HG03097 (cell line): Measurements from ENCODE around the gene BIRC6.
A peak's percentile ranks its signal among the peaks of the same experiment; 100 is the strongest.
"Not testable (repeated sequence)": the region's sequence is repeated elsewhere in the genome, so short reads cannot be mapped to it uniquely, and the experiment has no call there.

Source experiments
- ATAC-seq: cut with Tn5 transposase; IDR thresholded peaks from one replicate; pipeline ENCODE4 v1.9.1; 2021; ENCODE audit not compliant: unreplicated experiment, low FRiP score

BIRC6 gene

GRCh38 chr2:32572030-32572429 lies 215.2 kb downstream of the BIRC6 start:
- no peak for ATAC-seq

DNA sequence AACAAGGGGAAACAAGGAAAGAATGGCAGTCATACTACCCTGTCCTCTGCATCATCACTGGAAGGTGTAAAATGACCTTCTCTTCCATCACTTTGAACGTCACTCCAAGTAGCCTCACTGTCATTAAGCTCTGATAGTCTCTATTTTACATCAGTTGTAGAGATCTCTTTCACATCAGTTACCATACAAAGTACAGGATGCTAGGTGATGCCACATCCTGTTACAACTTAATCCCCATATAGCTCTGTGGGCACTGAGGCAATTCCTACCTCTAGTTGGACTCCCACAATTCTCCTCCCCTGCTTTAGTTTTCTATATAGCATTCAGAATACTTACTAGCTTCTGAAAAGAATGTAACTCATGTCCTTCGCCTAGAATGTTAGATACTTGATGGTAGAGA lies 215.9 kb downstream of the BIRC6 start:
- peak; percentile 46 for ATAC-seq

DNA sequence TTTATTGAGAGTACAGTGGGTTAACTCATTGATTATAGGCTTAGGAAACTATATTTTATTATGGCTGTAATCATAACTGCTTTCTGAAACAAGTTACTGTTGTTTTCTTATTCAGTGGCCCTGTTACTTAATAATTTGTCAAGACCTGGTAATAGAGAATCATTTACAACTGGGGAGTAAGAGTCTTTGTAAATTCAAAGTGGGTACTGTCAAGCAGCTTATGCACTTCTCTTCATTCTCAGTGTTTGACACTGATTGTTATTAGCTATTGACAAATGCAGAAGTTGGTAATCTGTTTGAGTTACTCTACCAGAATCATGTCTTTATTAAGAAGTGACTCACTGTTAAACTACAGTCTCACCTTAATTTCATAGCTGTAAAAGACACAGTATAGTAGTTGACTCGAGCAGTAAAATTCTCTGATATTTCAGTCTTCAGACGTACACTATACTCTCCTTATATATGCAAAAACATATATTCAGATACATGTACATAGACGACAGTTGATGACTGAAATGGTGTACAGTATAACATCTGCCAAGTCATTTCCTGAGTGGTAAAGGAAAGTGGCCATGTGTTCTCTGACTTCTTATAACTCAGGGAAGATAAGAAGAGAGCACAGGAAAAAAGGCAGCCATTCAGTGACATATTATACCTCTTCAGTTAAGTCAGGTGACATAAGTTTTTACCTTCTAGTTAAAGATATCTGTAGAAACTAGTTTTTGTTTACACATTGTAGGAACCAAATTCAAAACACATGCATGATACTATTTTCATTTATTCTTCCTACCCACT lies 235.0 kb downstream of the BIRC6 start:
- peak; percentile 80 for ATAC-seq

DNA sequence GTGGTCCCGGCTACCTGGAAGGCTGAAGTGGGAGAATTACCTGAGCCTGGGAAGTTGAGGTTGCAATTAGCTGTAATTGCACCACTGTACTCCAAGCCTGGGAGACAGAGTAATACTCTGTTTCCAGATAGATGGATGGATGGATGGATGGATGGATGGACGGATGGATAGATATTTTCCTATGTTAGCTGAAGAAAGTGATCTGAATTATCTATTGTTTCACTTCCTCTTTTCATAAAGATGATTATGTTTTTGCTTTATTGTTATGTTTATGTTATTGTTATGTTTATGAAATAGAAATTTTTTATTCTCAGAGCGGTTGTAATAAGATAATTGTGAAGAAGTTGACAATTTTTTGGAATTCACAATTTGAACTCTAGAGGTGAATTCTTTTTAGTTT lies 237.8 kb downstream of the BIRC6 start:
- ATAC-seq = no peak

GRCh38 chr2:32611366-32611765 lies 254.5 kb downstream of the BIRC6 start:
- no peak for ATAC-seq

GRCh38 chr2:32611771-32612170 lies 254.9 kb downstream of the BIRC6 start:
- no peak for ATAC-seq

GRCh38 chr2:32614084-32614483 lies 257.3 kb downstream of the BIRC6 start:
- no peak for ATAC-seq

DNA sequence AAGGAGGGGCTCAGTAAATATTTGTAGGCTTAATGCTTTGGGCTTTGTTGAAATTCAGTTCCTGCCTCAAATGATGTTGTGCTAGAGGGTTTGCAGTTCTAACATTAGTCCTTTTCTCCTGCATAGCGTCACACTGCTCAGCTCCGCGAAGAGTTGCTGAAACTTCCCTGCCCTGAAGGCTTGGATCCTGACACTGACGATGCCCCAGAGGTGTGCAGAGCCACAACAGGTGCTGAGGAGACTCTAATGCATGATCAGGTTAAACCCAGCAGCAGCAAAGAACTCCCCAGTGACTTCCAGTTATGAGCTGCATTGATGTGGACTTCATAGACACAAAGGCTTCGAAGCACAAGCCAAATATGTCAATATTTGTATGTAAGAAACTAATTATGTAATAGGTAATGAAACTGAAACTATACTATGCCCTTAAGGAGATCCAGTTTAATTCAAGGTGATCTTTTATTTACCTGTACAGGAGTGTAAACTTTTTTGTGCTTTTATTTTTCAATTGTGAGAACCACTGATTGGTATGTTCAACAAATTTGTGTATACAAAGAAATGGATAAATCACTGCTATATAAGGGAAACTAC lies 260.9 kb downstream of the BIRC6 start:
- no peak for ATAC-seq

GRCh38 chr2:32622570-32623310 lies 265.9 kb downstream of the BIRC6 start:
- ATAC-seq = no peak

DNA sequence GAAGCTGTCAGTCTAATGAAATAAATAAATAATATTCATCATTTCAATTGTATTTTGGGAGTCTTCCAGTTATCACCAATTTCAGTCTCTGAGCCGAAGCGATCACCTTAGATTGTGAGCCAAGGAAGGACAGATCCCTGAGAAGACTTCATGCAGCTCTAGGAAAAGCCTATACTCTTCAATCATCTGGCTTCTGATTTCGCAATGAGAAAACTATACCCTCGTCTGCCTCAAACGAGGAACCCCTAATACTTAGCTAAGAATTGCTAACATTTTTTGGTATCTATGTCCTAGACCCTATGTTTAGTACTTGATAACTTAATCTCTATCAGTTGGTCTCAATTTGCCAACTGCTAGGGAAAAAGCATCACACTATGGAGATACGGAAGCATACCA lies 266.5 kb downstream of the BIRC6 start:
- ATAC-seq = no peak

DNA sequence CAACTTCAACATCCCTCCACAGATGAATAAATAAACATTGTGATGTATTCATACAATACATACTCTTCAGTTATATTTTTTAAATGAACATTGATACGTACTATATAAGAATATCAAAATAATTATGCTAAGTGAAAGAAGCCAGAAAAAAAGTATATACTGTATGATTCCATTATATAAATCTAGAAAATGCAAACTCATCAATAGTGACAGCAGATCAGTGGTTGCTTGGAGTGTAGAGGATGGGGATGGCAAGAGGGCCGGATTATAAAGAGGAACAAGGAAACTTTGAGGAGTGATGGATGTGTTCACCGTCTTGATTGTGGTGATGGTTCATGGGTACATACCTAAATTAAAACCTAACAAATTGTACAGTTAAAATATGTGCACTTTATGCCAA lies 268.0 kb downstream of the BIRC6 start:
- ATAC-seq = no peak

DNA sequence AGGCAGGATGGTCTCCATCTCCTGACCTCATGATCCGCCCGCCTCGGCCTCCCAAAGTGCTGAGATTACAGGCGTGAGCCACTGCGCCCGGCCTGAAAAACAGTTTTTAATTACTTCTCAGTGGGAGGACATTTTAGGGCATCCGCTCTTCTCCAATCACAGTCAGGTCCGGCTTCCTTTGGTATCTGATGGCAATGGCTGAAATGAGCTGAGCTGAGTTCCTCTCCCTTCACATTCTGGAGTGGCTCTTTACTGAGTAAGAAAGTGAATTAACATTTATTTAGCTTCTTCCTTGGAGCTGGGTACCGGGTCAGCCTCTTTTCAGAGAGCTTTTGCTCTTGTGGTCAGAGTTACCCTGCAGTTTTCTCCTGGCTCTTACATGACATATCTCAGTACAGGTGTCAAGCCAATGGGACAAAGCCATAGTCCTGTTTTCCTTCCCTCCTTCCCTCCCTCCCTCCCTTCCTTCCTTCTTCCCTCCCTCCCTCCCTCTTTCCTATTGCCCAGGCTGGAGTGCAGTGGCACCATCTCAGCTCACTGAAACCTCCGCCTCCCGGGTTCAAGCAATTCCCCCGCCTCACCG lies 269.9 kb downstream of the BIRC6 start:
- no peak for ATAC-seq

GRCh38 chr2:32627441-32627813 lies 270.6 kb downstream of the BIRC6 start:
- peak; percentile 35 for ATAC-seq

GRCh38 chr2:32627814-32628579 lies 271.2 kb downstream of the BIRC6 start, which contains the start of gene TTC27:
Gene TTC27 (plus strand): TSS chr2:32628050. CDS start chr2:32628293, 243 bp downstream.
- ATAC-seq = peak; percentile 99

- no peak for ATAC-seq
These were observed 275.3 kb downstream of the BIRC6 start for GRCh38 chr2:32632089-32632488.

GRCh38 chr2:32633040-32633439 lies 276.2 kb downstream of the BIRC6 start:
- ATAC-seq = no peak

DNA sequence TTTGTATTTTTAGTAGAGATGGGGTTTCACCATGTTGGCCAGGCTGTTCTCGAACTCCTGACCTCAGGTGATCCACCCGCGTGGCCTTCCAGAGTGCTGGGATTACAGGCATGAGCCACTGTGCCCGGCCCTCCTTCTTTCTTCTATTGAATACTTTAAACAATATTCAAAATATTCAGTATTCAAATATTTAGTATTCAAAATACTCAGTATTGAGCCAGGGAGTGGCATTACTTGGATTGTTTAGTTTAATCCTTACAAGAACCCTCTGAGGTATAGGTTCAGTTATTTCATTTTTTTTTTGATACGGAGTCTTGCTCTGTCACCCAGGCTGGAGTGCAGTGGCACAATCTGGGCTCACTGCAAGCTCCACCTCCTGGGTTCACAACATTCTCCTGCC lies 281.7 kb downstream of the BIRC6 start:
- not testable (repeated sequence) for ATAC-seq

DNA sequence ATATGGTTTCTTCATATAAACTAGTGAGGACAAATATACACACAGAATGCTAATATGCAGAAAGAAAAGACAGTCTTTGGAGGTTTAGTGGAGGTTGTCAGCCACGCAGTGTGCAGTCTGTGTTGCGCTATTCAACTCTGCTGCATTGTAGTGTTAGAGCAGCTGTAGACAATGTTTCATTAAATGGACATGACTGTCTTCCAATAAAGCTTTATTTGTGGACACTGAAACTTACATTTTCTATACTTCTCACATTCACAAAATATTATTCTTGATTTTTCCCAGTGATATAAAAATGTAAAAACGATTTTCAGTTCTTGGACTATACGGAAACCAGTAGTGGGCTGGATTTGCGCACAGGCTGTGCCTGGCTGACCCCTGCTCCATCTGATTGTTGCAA lies 284.4 kb downstream of the BIRC6 start:
- ATAC-seq = no peak

- ATAC-seq = no peak
These were observed 290.4 kb downstream of the BIRC6 start for GRCh38 chr2:32647180-32647651.

- ATAC-seq = no peak
These were observed 295.9 kb downstream of the BIRC6 start for GRCh38 chr2:32652555-32653209.
